ENCODE results near the gene SLC15A4. TPM values are rescaled to one million over a fixed set of nuclear protein-coding genes. Genes with fewer than 3 reads are reported as not detected.

The SLC15A4 gene
- total RNA-seq, 1 experiment from 2014 or later: 14.3 TPM

DNA sequence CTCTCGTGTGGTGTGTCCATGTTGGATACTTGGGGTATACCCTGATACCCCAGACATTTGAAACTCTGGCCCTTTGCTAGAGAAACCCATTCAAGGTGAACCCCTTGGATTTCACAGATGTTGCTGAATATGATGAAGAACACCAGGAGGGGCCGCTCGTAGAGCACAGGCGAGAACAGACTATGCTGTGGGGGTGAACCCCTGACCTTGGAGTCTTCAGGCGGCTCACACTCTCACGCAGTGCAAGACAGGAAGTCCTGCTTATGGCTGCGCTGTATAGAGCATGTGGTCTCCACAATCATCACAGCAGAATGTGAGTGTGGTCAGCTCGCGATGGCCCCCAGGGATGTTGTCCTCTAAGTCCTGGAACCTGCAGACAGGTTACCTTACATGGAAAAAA lies 60.4 kb downstream of the SLC15A4 start:
- H3K36me3 ChIP-seq (ENCODE audit: low read depth): no peaks in the 10 kb centered on the region
- CTCF ChIA-PET: no interaction called here
- no peaks in the 10 kb centered on the region for H3F3A ChIP-seq (ENCODE audit: insufficient read depth, low read depth)
- no peak overlapping the region for H3K4me2 ChIP-seq
- DNase-seq: no peak
- no peak overlapping the region for H3K27ac ChIP-seq
- no peak overlapping the region for H2AFZ ChIP-seq
- BruUV-seq (replicated peaks): no TSS peak
- no peak overlapping the region for H3K4me3 ChIP-seq
- no peaks in the 10 kb centered on the region for H3K9me3 ChIP-seq (ENCODE audit: insufficient read depth, low read depth)
- no peaks in the 10 kb centered on the region for H3K4me1 ChIP-seq (replicated peaks; ENCODE audit: insufficient read depth)
- H3K27me3 ChIP-seq (ENCODE audit: insufficient read depth, low read depth): peaks cover 85% of the 10 kb centered on the region
- no peak for TF ChIP-seq EZH2 (IDR thresholded peaks at IDR 0.05; ENCODE audit: low read depth)
- TF ChIP-seq, protein P1, sequence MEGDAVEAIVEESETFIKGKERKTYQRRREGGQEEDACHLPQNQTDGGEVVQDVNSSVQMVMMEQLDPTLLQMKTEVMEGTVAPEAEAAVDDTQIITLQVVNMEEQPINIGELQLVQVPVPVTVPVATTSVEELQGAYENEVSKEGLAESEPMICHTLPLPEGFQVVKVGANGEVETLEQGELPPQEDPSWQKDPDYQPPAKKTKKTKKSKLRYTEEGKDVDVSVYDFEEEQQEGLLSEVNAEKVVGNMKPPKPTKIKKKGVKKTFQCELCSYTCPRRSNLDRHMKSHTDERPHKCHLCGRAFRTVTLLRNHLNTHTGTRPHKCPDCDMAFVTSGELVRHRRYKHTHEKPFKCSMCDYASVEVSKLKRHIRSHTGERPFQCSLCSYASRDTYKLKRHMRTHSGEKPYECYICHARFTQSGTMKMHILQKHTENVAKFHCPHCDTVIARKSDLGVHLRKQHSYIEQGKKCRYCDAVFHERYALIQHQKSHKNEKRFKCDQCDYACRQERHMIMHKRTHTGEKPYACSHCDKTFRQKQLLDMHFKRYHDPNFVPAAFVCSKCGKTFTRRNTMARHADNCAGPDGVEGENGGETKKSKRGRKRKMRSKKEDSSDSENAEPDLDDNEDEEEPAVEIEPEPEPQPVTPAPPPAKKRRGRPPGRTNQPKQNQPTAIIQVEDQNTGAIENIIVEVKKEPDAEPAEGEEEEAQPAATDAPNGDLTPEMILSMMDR (conservative IDR thresholded peaks at IDR 0.05): no peak
- POLR2A ChIA-PET (ENCODE audit: unreplicated experiment): no interaction called here
- intact Hi-C loops (cut with micrococcal nuclease; ENCODE audit: unreplicated experiment): no loop called here
- no peaks in the 10 kb centered on the region for H3K79me2 ChIP-seq (ENCODE audit: low read depth)
- no peaks in the 10 kb centered on the region for H3K9me2 ChIP-seq (ENCODE audit: insufficient read depth)
- H4K20me1 ChIP-seq (ENCODE audit: insufficient read depth): no peaks in the 10 kb centered on the region

DNA sequence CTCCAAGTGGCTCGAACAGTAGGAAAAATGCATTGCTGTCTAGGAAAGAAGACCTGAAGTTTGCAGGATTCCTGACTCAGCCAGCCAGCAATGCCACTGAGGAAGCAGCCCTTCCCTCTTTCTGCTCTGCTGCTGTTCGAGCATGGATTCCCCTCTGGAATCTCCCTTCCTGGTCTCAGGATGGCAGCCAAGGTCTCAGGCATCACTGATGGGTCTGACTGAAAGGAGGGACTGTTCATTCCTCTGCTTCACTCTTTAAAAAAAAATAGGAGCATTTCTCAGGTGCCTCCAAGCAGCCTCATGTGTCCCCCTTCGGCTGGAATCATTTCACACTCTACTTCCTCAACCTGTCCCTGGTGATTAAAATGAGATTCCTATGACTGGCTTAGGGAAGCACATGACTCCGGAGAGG lies 62.4 kb downstream of the SLC15A4 start:
- Histone ChIP-seq H3K36me3 (ENCODE audit: low read depth) (no peaks in the 10 kb centered on the region), H3K4me2 (no peak overlapping the region), H2AFZ (no peak overlapping the region), H3K79me2 (ENCODE audit: low read depth) (no peaks in the 10 kb centered on the region), H3K27me3 (ENCODE audit: insufficient read depth, low read depth) (peaks cover 75% of the 10 kb centered on the region), H3K9me2 (ENCODE audit: insufficient read depth) (no peaks in the 10 kb centered on the region), H3K9me3 (ENCODE audit: insufficient read depth, low read depth) (no peaks in the 10 kb centered on the region), H3K4me3 (no peak overlapping the region), H4K20me1 (ENCODE audit: insufficient read depth) (no peaks in the 10 kb centered on the region), H3K4me1 (replicated peaks; ENCODE audit: insufficient read depth) (no peaks in the 10 kb centered on the region), H3K27ac (no peak overlapping the region), H3F3A (ENCODE audit: insufficient read depth, low read depth) (no peaks in the 10 kb centered on the region)
- CTCF ChIA-PET: no interaction called here
- intact Hi-C loops (cut with micrococcal nuclease; ENCODE audit: unreplicated experiment): no loop called here
- no TSS peak for BruUV-seq (replicated peaks)
- no peak for DNase-seq
- no peak for TF ChIP-seq EZH2 (IDR thresholded peaks at IDR 0.05; ENCODE audit: low read depth)
- TF ChIP-seq, protein P1 (conservative IDR thresholded peaks at IDR 0.05): no peak
- POLR2A ChIA-PET (ENCODE audit: unreplicated experiment): no interaction called here

DNA sequence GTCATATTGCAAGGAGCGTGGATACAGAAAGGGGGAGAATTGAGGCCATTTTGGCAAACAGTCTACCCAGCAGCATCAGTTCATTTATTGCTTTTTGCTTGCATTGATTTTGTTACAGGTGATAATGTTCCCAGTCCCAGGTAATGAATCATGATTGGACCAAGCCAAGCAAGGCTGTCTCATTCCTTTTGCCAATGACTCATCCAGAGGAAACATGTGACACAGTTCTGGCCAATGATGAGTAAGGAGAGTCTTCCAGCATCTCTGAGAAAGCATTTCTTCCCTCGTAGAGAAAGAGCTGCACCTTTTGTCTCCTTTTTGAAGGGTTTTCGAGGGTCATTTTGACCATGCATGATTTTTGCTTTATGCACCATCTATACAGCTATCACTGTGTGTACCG lies 68.2 kb downstream of the SLC15A4 start:
- no peak for DNase-seq
- CTCF ChIA-PET: no interaction called here

More for the DNA sequence above, 68.2 kb downstream of the SLC15A4 start:
- H3K4me3 ChIP-seq: no peak overlapping the region
- POLR2A ChIA-PET (ENCODE audit: unreplicated experiment): no interaction called here
- no peaks in the 10 kb centered on the region for H3K79me2 ChIP-seq (ENCODE audit: low read depth)
- intact Hi-C loops (cut with micrococcal nuclease; ENCODE audit: unreplicated experiment): no loop called here
- H3K9me3 ChIP-seq (ENCODE audit: insufficient read depth, low read depth): no peaks in the 10 kb centered on the region
- H4K20me1 ChIP-seq (ENCODE audit: insufficient read depth): no peaks in the 10 kb centered on the region
- no peak overlapping the region for H2AFZ ChIP-seq
- no peak overlapping the region for H3K27ac ChIP-seq
- no TSS peak for BruUV-seq (replicated peaks)
- peaks cover 53% of the 10 kb centered on the region for H3K27me3 ChIP-seq (ENCODE audit: insufficient read depth, low read depth)
- no peaks in the 10 kb centered on the region for H3F3A ChIP-seq (ENCODE audit: insufficient read depth, low read depth)
- TF ChIP-seq EZH2 (IDR thresholded peaks at IDR 0.05; ENCODE audit: low read depth): no peak
- TF ChIP-seq, protein P1 (conservative IDR thresholded peaks at IDR 0.05): no peak
- H3K36me3 ChIP-seq (ENCODE audit: low read depth): no peaks in the 10 kb centered on the region
- H3K9me2 ChIP-seq (ENCODE audit: insufficient read depth): no peaks in the 10 kb centered on the region
- H3K4me2 ChIP-seq: no peak overlapping the region
- no peaks in the 10 kb centered on the region for H3K4me1 ChIP-seq (replicated peaks; ENCODE audit: insufficient read depth)
